ENCODE results near the gene SDHC. TPM values are rescaled to one million over a fixed set of nuclear protein-coding genes. Genes with fewer than 3 reads are reported as not detected.
"Not testable (repeated sequence)": the region's sequence is repeated elsewhere in the genome, so short reads cannot be mapped to it uniquely, and the experiment has no call there.

The SDHC gene
- total RNA-seq, 1 experiment from 2014 or later = 466 TPM

DNA sequence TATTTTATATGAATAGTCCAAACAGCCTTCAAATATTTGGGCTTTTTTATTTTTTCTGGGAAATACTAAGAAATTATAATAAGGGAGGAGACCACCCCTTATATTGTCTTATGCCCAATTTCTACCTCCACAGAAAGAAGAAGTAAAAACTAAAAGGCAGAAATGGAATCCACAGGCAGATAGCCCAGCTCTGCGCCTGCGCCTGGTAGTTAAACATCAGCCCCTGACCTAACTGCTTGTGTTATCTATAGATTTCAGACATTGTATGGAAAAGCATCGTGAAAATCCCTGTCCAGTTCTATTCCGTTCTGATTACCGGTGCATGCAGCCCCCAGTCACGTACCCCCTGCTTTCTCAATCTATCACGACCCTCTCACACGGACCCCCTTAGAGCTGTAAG, 82.9 kb downstream of the SDHC start:
- H3K9me3 ChIP-seq, H3K27me3 ChIP-seq, H3K36me3 ChIP-seq, H3K4me3 ChIP-seq, DNase-seq: not testable (repeated sequence)

DNA sequence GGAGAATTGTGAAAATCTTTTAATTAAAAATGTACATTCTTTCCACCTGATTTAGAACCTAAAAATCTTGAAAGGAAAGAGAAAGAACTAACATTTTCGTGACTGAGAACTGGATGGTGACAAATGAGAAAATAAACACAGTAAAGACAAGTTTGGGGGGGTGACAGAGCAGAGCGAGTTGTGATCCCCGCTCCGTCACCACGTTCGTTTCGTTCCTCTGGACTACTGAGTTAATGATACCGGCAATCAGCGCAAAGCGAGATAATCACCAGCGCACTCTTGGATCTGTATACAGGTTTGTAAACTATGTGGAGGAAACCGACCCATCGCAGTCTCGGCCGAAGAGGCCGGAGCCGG, 84.7 kb downstream of the SDHC start:
- no peaks in the 10 kb centered on the region for H3K27me3 ChIP-seq
- DNase-seq = no peak
- H3K36me3 ChIP-seq = no peaks in the 10 kb centered on the region
- H3K9me3 ChIP-seq = no peaks in the 10 kb centered on the region
- H3K4me3 ChIP-seq = peak overlapping the region; percentile 85

DNA sequence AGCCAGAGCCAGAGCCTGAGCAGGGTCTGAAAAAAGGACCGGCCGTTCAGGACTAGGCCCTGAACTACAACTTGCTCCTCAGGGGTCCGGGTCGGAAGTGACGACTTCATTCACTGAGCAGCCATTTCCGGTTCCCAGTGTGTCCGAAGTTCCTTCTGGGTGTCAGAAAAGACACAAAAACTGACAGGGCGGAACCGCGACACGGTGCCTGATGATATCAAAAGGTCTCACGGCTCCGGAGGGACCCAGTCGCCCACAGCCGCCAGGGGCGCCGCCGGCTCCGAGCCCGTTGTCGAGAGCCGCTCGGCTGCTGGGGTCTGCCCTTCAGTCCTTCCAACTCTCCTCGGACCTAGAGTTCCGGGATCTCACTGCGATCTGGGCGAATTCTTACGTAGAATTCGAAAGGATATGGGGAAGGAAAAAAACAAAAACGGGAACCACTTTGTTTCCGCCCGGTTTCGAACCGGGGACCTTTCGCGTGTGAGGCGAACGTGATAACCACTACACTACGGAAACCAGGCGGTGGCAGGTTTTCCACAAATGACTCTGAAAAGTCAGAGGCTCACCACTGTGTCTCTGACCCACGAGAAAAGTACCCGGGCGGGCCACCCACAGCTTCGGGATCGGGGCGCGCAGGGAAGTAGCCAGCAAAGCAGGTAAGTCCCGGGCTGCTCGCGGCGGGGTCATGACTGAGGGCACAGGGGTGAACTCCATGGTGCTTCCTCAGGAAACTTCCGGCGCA, 85.2 kb downstream of the SDHC start:
- Histone ChIP-seq H3K9me3 (no peaks in the 10 kb centered on the region), H3K4me3 (peak overlapping the region; percentile 85), H3K36me3 (no peaks in the 10 kb centered on the region), H3K27me3 (no peaks in the 10 kb centered on the region)
- DNase-seq = peak; percentile 92

GRCh38 chr1:161402446-161402845, 88.3 kb downstream of the SDHC start:
- Histone ChIP-seq H3K27me3 (no peaks in the 10 kb centered on the region), H3K36me3 (no peaks in the 10 kb centered on the region), H3K4me3 (no peak overlapping the region), H3K9me3 (no peaks in the 10 kb centered on the region)
- DNase-seq = no peak

DNA sequence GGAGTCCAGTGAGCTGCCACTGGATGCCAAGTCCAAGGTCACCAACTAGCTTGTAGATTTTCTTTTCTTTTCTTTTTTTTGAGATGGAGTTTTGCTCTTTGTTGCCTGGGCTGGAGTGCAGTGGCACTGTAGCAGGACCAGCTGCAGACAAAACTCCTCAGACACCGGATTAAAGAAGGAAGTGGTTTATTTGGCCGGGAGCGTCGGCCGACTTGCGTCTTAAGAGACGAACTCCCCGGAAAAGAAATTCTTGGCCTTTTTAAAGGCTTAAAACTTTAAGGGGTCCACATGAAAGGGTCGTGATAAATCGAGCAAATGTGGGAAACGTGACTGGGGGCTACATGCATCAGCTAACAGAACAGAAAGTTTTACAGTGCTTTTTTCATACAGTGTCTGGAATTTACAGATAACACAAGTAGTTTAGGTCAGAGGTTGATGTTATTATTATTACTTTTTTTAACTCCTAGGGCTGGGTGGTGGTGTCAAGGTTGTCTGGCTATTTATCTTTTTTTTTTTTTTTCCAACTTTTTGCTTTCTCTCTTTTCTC, 89.9 kb downstream of the SDHC start:
- Histone ChIP-seq H3K4me3 (no peak overlapping the region), H3K36me3 (no peaks in the 10 kb centered on the region), H3K27me3 (no peaks in the 10 kb centered on the region), H3K9me3 (no peaks in the 10 kb centered on the region)
- no peak for DNase-seq

DNA sequence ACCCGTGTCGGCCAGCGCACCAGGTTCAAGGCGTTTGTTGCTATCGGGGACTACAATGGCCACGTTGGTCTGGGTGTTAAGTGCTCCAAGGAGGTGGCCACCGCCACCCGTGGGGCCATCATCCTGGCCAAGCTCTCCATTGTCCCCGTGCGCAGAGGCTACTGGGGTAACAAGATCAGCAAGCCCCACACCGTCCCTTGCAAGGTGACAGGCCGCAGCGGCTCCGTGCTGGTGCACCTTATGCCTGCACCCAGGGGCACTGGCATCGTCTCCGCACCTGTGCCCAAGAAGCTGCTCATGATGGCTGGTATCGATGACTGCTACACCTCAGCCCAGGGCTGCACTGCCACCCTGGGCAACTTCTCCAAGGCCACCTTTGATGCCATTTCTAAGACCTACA, 92.4 kb downstream of the SDHC start:
- not testable (repeated sequence) for H3K36me3 ChIP-seq, H3K9me3 ChIP-seq, DNase-seq, H3K27me3 ChIP-seq, H3K4me3 ChIP-seq

DNA sequence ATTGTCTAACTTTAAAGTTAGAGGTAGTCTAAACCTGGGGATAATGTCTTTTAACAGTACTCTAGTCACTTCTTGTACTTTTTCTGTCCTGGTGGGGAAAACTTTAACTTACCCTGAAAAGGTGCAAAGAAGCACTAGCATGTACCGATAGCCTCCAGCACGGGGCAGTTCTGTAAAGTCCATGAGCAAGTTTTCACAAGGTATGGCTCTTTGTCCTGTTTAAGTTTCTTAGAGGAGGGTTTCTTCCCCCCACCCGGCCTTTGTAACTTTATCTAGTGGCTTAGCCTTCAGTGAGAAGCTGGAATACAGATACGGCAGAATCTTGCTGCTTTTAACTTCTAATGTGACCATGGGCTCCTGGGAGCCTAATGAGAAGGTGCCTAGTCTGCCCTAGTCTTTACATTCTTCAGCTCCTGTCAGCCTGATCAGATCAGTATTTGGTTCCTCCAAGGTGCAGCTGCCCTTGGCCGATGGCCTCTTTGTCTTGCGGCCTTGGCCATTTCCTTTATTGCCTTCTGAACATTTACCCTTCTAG, 93.3 kb downstream of the SDHC start:
- no peaks in the 10 kb centered on the region for H3K9me3 ChIP-seq
- no peak for DNase-seq
- no peaks in the 10 kb centered on the region for H3K36me3 ChIP-seq
- no peak overlapping the region for H3K4me3 ChIP-seq
- H3K27me3 ChIP-seq = no peaks in the 10 kb centered on the region

DNA sequence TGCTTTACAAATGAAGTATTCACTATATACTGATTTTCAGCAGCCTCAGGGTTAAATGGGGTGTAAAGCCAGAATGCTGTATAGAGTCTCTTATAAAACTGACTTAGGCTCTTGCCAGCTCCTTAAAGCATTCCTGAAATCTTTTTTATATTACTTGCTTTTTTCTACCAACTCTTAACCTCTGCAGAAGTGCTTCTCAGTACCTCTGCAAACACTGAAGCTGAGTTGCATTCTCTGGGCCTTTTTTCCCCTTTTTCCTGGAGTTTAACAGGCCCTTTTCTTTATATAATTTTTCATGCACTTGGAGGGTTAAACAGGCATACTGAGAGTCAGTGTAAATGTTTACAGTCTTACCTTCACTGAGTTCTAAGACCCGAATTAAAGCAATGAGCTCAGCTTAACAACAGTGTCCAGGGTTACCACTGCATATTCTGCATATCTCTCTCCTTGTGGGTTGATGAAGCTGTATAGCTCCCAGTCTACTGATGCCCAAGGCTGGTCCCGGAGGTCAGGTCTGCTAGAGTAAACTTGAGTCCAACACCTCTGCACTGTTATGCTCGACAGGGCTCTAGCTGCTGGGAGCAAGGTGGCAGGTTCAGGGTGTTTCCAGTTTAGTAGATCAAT, 94.4 kb downstream of the SDHC start:
- Histone ChIP-seq H3K4me3 (no peak overlapping the region), H3K36me3 (no peaks in the 10 kb centered on the region), H3K9me3 (no peaks in the 10 kb centered on the region), H3K27me3 (no peaks in the 10 kb centered on the region)
- DNase-seq = no peak

DNA sequence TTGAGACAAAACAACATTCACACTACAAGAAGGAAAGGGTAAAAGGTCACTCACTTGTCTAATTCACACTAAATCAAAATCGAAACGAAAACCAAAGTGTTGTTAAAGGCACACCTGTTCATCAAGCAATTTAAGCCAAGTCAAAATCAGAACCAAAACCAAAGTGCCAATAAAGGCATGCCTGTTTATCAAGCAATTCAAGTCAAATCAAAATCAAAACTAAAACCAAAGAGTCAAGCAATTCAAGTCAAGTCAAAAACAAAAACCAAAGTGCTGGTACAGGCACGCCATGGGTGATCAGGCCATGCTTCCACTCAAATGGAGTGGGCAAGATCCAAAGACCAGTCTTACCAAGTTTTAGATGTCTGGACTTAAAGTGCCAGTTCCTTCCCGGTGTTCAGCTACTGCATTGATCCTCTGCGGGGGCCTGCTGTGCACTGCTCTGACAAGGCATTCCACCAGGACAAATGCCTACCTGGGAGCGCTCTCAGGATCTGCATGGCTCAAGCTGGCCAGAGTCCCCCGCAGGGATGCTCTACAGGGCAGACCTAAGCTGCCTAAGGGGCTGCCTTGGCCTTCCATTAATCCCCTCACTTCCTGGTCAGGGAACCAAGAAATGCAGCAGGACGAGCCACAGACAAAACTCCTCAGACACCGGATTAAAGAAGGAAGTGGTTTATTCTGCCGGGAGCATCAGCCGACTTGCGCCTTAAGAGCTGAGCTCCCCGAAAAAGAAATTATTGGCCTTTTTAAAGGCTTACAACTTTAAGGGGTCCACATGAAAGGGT, 95.9 kb downstream of the SDHC start:
- not testable (repeated sequence) for H3K36me3 ChIP-seq, H3K4me3 ChIP-seq, H3K9me3 ChIP-seq, DNase-seq, H3K27me3 ChIP-seq

- not testable (repeated sequence) for H3K36me3 ChIP-seq, H3K4me3 ChIP-seq, H3K9me3 ChIP-seq, H3K27me3 ChIP-seq, DNase-seq
Measured at GRCh38 chr1:161410636-161410970, 96.4 kb downstream of the SDHC start.

Other genes starting within 250 kb of the SDHC start
- not detected in 2 replicates for gene ARHGAP30, start 244.5 kb upstream of the SDHC start, total RNA-seq (2014; rRNA removed; shearing (Covaris generic); ENCODE audit: low replicate concordance)
- not detected in 2 replicates for gene NECTIN4, start 224.8 kb upstream of the SDHC start, total RNA-seq (2014; rRNA removed; shearing (Covaris generic); ENCODE audit: low replicate concordance)
- not detected in 2 replicates for gene KLHDC9, start 216.0 kb upstream of the SDHC start, total RNA-seq (2014; rRNA removed; shearing (Covaris generic); ENCODE audit: low replicate concordance)
- gene PFDN2, start 196.3 kb upstream of the SDHC start, total RNA-seq (2014; rRNA removed; shearing (Covaris generic); ENCODE audit: low replicate concordance) = 32.6 and 36.1 TPM in 2 replicates
- 8.9 and 14.1 TPM in 2 replicates for gene NIT1, start 196.3 kb upstream of the SDHC start, total RNA-seq (2014; rRNA removed; shearing (Covaris generic); ENCODE audit: low replicate concordance)
- gene DEDD, start 181.7 kb upstream of the SDHC start, total RNA-seq (2014; rRNA removed; shearing (Covaris generic); ENCODE audit: low replicate concordance) = 33.2 and 39.8 TPM in 2 replicates
- gene UFC1, start 160.4 kb upstream of the SDHC start, total RNA-seq (2014; rRNA removed; shearing (Covaris generic); ENCODE audit: low replicate concordance) = 118 and 178 TPM in 2 replicates
- gene USP21, start 154.9 kb upstream of the SDHC start, total RNA-seq (2014; rRNA removed; shearing (Covaris generic); ENCODE audit: low replicate concordance) = 3.5 and 4.2 TPM in 2 replicates
- gene PPOX, start 148.0 kb upstream of the SDHC start, total RNA-seq (2014; rRNA removed; shearing (Covaris generic); ENCODE audit: low replicate concordance) = 7.9 and 40.3 TPM in 2 replicates
- gene B4GALT3, start 136.9 kb upstream of the SDHC start, total RNA-seq (2014; rRNA removed; shearing (Covaris generic); ENCODE audit: low replicate concordance) = 20.5 and 25.7 TPM in 2 replicates
- gene ADAMTS4, start 115.3 kb upstream of the SDHC start, total RNA-seq (2014; rRNA removed; shearing (Covaris generic); ENCODE audit: low replicate concordance) = 3.6 and 5.2 TPM in 2 replicates
- gene NDUFS2, start 112.0 kb upstream of the SDHC start, total RNA-seq (2014; rRNA removed; shearing (Covaris generic); ENCODE audit: low replicate concordance) = 129 and 194 TPM in 2 replicates
- 5.3 TPM in 1 of 2 replicates, not detected in the other for gene FCER1G, start 99.1 kb upstream of the SDHC start, total RNA-seq (2014; rRNA removed; shearing (Covaris generic); ENCODE audit: low replicate concordance)
- not detected in 2 replicates for gene APOA2, start 90.8 kb upstream of the SDHC start, total RNA-seq (2014; rRNA removed; shearing (Covaris generic); ENCODE audit: low replicate concordance)
- gene TOMM40L, start 88.3 kb upstream of the SDHC start, total RNA-seq (2014; rRNA removed; shearing (Covaris generic); ENCODE audit: low replicate concordance) = 24.0 and 39.6 TPM in 2 replicates
- not detected in 2 replicates for gene NR1I3, start 76.2 kb upstream of the SDHC start, total RNA-seq (2014; rRNA removed; shearing (Covaris generic); ENCODE audit: low replicate concordance)
- gene PCP4L1, start 55.6 kb upstream of the SDHC start, total RNA-seq (2014; rRNA removed; shearing (Covaris generic); ENCODE audit: low replicate concordance) = not detected in 2 replicates
- 0.07 TPM in 1 of 2 replicates, not detected in the other for gene MPZ, start 4.4 kb upstream of the SDHC start, total RNA-seq (2014; rRNA removed; shearing (Covaris generic); ENCODE audit: low replicate concordance)
- gene CFAP126, start 53.5 kb downstream of the SDHC start, total RNA-seq (2014; rRNA removed; shearing (Covaris generic); ENCODE audit: low replicate concordance) = not detected in 2 replicates
- gene FCGR2A, start 191.1 kb downstream of the SDHC start, total RNA-seq (2014; rRNA removed; shearing (Covaris generic); ENCODE audit: low replicate concordance) = 2.3 TPM in 1 of 2 replicates, not detected in the other
- gene HSPA6, start 210.2 kb downstream of the SDHC start, total RNA-seq (2014; rRNA removed; shearing (Covaris generic); ENCODE audit: low replicate concordance) = 1.1 and 1.9 TPM in 2 replicates
- not detected in 2 replicates for gene FCGR3A, start 235.4 kb downstream of the SDHC start, total RNA-seq (2014; rRNA removed; shearing (Covaris generic); ENCODE audit: low replicate concordance)

All from MG63 (cell line).